Measurements from ENCODE around the gene CATSPERD. TPM values are rescaled to one million over a fixed set of nuclear protein-coding genes. Genes with fewer than 3 reads are reported as not detected.
"Not testable (repeated sequence)": the region's sequence is repeated elsewhere in the genome, so short reads cannot be mapped to it uniquely, and the experiment has no call there.

CATSPERD gene
- total RNA-seq, 1 experiment from 2014 or later, result not detected

- no peak for DNase-seq
- no peak overlapping the region for H3K4me3 ChIP-seq
- no peaks in the 10 kb centered on the region for H3K27me3 ChIP-seq
- H3K36me3 ChIP-seq, result no peaks in the 10 kb centered on the region
- H3K9me3 ChIP-seq, result no peaks in the 10 kb centered on the region
Observed at GRCh38 chr19:5681391-5682106, 38.9 kb upstream of the CATSPERD start.

GRCh38 chr19:5682107-5682482 is 38.3 kb upstream of the CATSPERD start:
- Histone ChIP-seq H3K36me3 (no peaks in the 10 kb centered on the region), H3K27me3 (no peaks in the 10 kb centered on the region), H3K4me3 (no peak overlapping the region), H3K9me3 (no peaks in the 10 kb centered on the region)
- no peak for DNase-seq

GRCh38 chr19:5683177-5683886 is 37.1 kb upstream of the CATSPERD start:
- H3K27me3 ChIP-seq, result no peaks in the 10 kb centered on the region
- no peak for DNase-seq
- no peaks in the 10 kb centered on the region for H3K36me3 ChIP-seq
- H3K9me3 ChIP-seq, result no peaks in the 10 kb centered on the region
- H3K4me3 ChIP-seq, result no peak overlapping the region

GRCh38 chr19:5684694-5685430 is 35.6 kb upstream of the CATSPERD start:
- DNase-seq, result no peak
- Histone ChIP-seq H3K9me3 (no peaks in the 10 kb centered on the region), H3K4me3 (no peak overlapping the region), H3K36me3 (no peaks in the 10 kb centered on the region), H3K27me3 (no peaks in the 10 kb centered on the region)

GRCh38 chr19:5686326-5686646 is 34.2 kb upstream of the CATSPERD start:
- Histone ChIP-seq H3K4me3 (peak overlapping the region; percentile 56; the same call in 1 of the 2 replicates), H3K9me3 (no peaks in the 10 kb centered on the region), H3K36me3 (peaks cover 11% of the 10 kb centered on the region), H3K27me3 (no peaks in the 10 kb centered on the region)
- DNase-seq, result no peak

- DNase-seq, result peak; percentile 89
- Histone ChIP-seq H3K36me3 (peaks cover 16% of the 10 kb centered on the region), H3K27me3 (no peaks in the 10 kb centered on the region), H3K4me3 (peak overlapping the region; percentile 56), H3K9me3 (no peaks in the 10 kb centered on the region)
Observed at GRCh38 chr19:5686647-5687359, 33.6 kb upstream of the CATSPERD start.

GRCh38 chr19:5687360-5688198 is 32.9 kb upstream of the CATSPERD start:
- Histone ChIP-seq H3K27me3 (no peaks in the 10 kb centered on the region), H3K4me3 (peak overlapping the region; percentile 56), H3K36me3 (peaks cover 24% of the 10 kb centered on the region), H3K9me3 (no peaks in the 10 kb centered on the region)
- DNase-seq, result no peak

GRCh38 chr19:5688262-5688881 is 32.1 kb upstream of the CATSPERD start:
- not testable (repeated sequence) for H3K27me3 ChIP-seq, H3K9me3 ChIP-seq, H3K4me3 ChIP-seq, DNase-seq
- H3K36me3 ChIP-seq, result peaks cover 29% of the 10 kb centered on the region

- Histone ChIP-seq H3K36me3 (peaks cover 36% of the 10 kb centered on the region), H3K9me3 (no peaks in the 10 kb centered on the region), H3K27me3 (no peaks in the 10 kb centered on the region), H3K4me3 (peak within 1 kb of the TSS; percentile 94)
- peak; percentile 89 for DNase-seq
Observed at GRCh38 chr19:5690125-5690954, 30.1 kb upstream of the CATSPERD start, which contains the start of gene RPL36. RPL36 (plus strand) TSS chr19:5690295; CDS start chr19:5690508, 213 bp downstream.

- Histone ChIP-seq H3K27me3 (no peaks in the 10 kb centered on the region), H3K4me3 (peak overlapping the region; percentile 94), H3K9me3 (no peaks in the 10 kb centered on the region), H3K36me3 (peaks cover 36% of the 10 kb centered on the region)
- DNase-seq, result peak; percentile 70
Observed at GRCh38 chr19:5690955-5691821, 29.2 kb upstream of the CATSPERD start.

- H3K9me3 ChIP-seq, result no peaks in the 10 kb centered on the region
- peak overlapping the region; percentile 94 for H3K4me3 ChIP-seq
- H3K27me3 ChIP-seq, result no peaks in the 10 kb centered on the region
- DNase-seq, result no peak
- H3K36me3 ChIP-seq, result peaks cover 36% of the 10 kb centered on the region
Observed at GRCh38 chr19:5691822-5692722, 28.4 kb upstream of the CATSPERD start.

GRCh38 chr19:5692723-5693194 is 27.7 kb upstream of the CATSPERD start:
- no peaks in the 10 kb centered on the region for H3K9me3 ChIP-seq
- no peaks in the 10 kb centered on the region for H3K27me3 ChIP-seq
- H3K4me3 ChIP-seq, result no peak overlapping the region; the same call in 1 of the 2 replicates
- no peak for DNase-seq
- H3K36me3 ChIP-seq, result peaks cover 36% of the 10 kb centered on the region
